ENCODE measurements around the gene VEGFD. TPM values are rescaled to one million over a fixed set of nuclear protein-coding genes. Genes with fewer than 3 reads are reported as not detected.

The VEGFD gene
- total and polyA plus RNA-seq, 8 donors = 0.25 to 4.2 (median 2.2) TPM; not detected in 4

DNA sequence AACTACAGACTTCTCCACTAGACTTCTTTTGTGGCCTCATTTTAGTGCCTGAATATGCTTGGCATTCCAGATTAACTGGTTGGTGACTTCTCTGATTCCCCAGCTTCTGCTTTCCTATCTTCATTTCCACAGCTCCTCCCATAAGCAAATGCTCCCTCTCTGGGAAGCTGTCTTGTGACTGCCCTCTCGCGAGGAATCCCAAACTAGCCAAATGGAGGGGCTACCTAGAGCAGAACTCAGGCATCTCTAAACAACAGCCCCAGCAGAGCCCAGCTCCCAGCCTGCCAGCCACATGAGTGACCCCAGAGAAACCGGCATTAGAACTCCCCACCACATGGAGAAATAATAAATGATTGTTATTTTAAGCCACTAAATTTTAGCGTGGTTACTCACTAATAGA, 7.6 kb upstream of the VEGFD start:
- 61 to 84% (median 77%) methylated on average over 4 of the region's 4 CpGs for WGBS, 5 donors
- Histone ChIP-seq H3K4me1 (no peaks in the 10 kb centered on the region), H3K4me3 (no peak overlapping the region), H3K27ac (no peak overlapping the region), H3K9me3 (no peaks in the 10 kb centered on the region), H3K36me3 (peaks cover 0 to 6% (median 0%) of the 10 kb centered on the region in 4 donors), H3K27me3 (peaks cover 0 to 5% (median 0%) of the 10 kb centered on the region in 3 donors)
- intact Hi-C loops (cut with DNase I; ENCODE audit: low total_unique reads) = no loop called here
- DNase-seq = no peak
- TF ChIP-seq POLR2AphosphoS5 (IDR thresholded peaks at IDR 0.05) = no peak
- no peak for TF ChIP-seq EP300 (IDR thresholded peaks at IDR 0.05)
- TF ChIP-seq POLR2A (IDR thresholded peaks at IDR 0.05) = no peak
- TF ChIP-seq, protein P1, sequence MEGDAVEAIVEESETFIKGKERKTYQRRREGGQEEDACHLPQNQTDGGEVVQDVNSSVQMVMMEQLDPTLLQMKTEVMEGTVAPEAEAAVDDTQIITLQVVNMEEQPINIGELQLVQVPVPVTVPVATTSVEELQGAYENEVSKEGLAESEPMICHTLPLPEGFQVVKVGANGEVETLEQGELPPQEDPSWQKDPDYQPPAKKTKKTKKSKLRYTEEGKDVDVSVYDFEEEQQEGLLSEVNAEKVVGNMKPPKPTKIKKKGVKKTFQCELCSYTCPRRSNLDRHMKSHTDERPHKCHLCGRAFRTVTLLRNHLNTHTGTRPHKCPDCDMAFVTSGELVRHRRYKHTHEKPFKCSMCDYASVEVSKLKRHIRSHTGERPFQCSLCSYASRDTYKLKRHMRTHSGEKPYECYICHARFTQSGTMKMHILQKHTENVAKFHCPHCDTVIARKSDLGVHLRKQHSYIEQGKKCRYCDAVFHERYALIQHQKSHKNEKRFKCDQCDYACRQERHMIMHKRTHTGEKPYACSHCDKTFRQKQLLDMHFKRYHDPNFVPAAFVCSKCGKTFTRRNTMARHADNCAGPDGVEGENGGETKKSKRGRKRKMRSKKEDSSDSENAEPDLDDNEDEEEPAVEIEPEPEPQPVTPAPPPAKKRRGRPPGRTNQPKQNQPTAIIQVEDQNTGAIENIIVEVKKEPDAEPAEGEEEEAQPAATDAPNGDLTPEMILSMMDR (IDR thresholded peaks at IDR 0.05) = no peak

DNA sequence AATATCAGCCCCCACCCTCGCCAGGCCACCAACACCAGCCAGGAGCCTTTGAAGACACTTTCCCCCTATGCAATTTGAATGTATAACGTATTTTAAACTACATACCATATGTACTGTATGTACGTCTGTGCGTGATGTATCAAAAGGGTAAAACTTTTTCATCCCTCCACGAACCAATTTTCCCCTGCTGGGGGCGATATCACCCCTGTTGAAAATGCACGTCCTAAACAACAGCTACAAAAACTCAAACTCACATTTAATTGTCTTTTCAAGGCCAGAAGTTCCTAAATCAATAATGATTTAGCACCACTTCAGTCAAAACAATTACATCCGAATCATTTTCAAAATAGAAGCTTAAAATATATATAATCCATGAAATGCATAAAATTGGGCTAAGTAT, 1.4 kb downstream of the VEGFD start:
- no peaks in the 10 kb centered on the region for H3K36me3 ChIP-seq
- no peaks in the 10 kb centered on the region for H3K27me3 ChIP-seq
- intact Hi-C loops (cut with DNase I; ENCODE audit: low total_unique reads) = no loop called here
- no peak for DNase-seq
- TF ChIP-seq, protein P1 (IDR thresholded peaks at IDR 0.05) = no peak
- WGBS, 5 donors = 52 to 83% (median 79%) methylated on average over 8 of the region's 8 CpGs
- H3K27ac ChIP-seq = no peak overlapping the region
- H3K4me3 ChIP-seq = no peak overlapping the region
- no peaks in the 10 kb centered on the region for H3K4me1 ChIP-seq
- no peaks in the 10 kb centered on the region for H3K9me3 ChIP-seq

DNA sequence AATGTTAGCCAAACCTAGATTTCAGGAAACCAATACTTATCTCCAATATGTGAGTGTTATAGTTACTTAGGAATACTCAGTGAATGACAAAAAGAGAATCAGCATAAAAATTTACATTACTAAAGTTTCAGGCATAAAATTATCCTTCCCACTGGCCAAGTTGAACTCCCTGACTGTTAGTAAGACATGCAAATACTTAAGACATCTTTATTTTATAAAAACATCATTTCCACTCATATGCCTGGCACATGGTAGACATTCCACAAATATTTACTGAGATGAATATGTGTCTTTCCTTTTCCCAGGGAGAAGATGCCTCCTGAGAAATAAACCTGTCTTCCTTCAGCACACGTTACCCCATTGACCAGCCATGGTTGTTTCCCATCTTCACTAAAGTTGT, 7.3 kb downstream of the VEGFD start:
- H3K36me3 ChIP-seq = no peaks in the 10 kb centered on the region
- no peak overlapping the region for H3K4me3 ChIP-seq
- TF ChIP-seq, protein P1 (IDR thresholded peaks at IDR 0.05) = no peak
- TF ChIP-seq POLR2AphosphoS5 (IDR thresholded peaks at IDR 0.05) (no peak), POLR2A (IDR thresholded peaks at IDR 0.05) (no peak), EP300 (IDR thresholded peaks at IDR 0.05) (no peak)
- no peak overlapping the region for H3K27ac ChIP-seq
- DNase-seq = no peak
- WGBS, 5 donors = 68 to 96% (median 80%) methylated on average over 1 of the region's 1 CpG
- H3K9me3 ChIP-seq = peaks cover 0 to 5% (median 0%) of the 10 kb centered on the region in 4 donors
- intact Hi-C loops (cut with DNase I; ENCODE audit: low total_unique reads) = no loop called here
- H3K27me3 ChIP-seq = no peaks in the 10 kb centered on the region
- no peaks in the 10 kb centered on the region for H3K4me1 ChIP-seq

DNA sequence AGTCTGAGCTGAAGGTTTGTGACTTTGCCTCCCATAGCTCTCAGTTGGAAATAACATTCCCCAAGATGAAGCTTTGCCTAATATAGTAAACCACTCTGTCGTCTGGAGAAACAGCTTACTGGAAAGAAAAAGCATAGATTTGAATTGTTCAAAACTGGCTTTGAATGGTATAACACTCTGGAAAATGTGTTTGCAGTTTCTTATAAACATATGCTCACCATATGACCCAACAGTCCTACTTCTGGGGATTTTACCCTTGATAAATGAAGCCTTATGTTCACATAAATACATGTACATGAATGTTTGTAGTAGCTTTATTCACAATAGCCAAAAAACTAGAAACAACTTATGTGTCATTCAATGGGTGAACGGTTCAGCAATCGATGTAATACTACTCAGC, 10.2 kb downstream of the VEGFD start:
- intact Hi-C loops (cut with DNase I; ENCODE audit: low total_unique reads) = no loop called here
- Histone ChIP-seq H3K4me3 (no peak overlapping the region), H3K36me3 (no peaks in the 10 kb centered on the region), H3K27ac (no peak overlapping the region), H3K9me3 (peaks cover 0 to 5% (median 0%) of the 10 kb centered on the region in 4 donors), H3K4me1 (no peaks in the 10 kb centered on the region), H3K27me3 (no peaks in the 10 kb centered on the region)
- TF ChIP-seq POLR2AphosphoS5 (IDR thresholded peaks at IDR 0.05) (no peak), EP300 (IDR thresholded peaks at IDR 0.05) (no peak), POLR2A (IDR thresholded peaks at IDR 0.05) (no peak)
- TF ChIP-seq, protein P1 (IDR thresholded peaks at IDR 0.05) = no peak
- whole genome bisulfite sequencing, 5 donors = 53 to 77% (median 66%) methylated on average over 3 of the region's 3 CpGs
- DNase-seq = no peak

All from stomach (tissue), 9 donors.